ENCODE measurements around the gene MEIS1.

- TF ChIP-seq EZH2 (IDR thresholded peaks at IDR 0.05; ENCODE audit: low read length, missing control alignments), result no peak
- no peak for TF ChIP-seq CTCF (conservative IDR thresholded peaks at IDR 0.05 in 1 of 2, IDR thresholded peaks at IDR 0.05 in 1 of 2; ENCODE audit: low read depth in 1 of 2, low read length in 2 of 2)
Observed at GRCh38 chr2:66562304-66562685, 127.4 kb downstream of the MEIS1 start.
